Measurements from ENCODE around the gene B9D1.

B9D1 gene

GRCh38 chr17:19380481-19381301 lies 18.2 kb upstream of the B9D1 start:
- in situ Hi-C loops (cut with HindIII; ENCODE audit: low sequenced_read_pairs): no loop called here
- no peak for DNase-seq (ENCODE audit: low read depth, low spot score)
- no peak for TF ChIP-seq CTCF (IDR thresholded peaks at IDR 0.05; ENCODE audit: low read depth, low read length)
- H3K4me3 ChIP-seq (ENCODE audit: low read depth, low read length): no peak overlapping the region

GRCh38 chr17:19379361-19380065 lies 17.0 kb upstream of the B9D1 start:
- no peak for TF ChIP-seq CTCF (IDR thresholded peaks at IDR 0.05; ENCODE audit: low read depth, low read length)
- in situ Hi-C loops (cut with HindIII; ENCODE audit: low sequenced_read_pairs): no loop called here
- H3K4me3 ChIP-seq (ENCODE audit: low read depth, low read length): peak overlapping the region; percentile 87
- DNase-seq (ENCODE audit: low read depth, low spot score): no peak

GRCh38 chr17:19378416-19379360 lies 16.2 kb upstream of the B9D1 start, which contains the start of gene MAPK7:
TSS of gene MAPK7 (plus strand) at chr17:19378498. CDS start at chr17:19378901, 403 bp downstream.
- no peak for DNase-seq (ENCODE audit: low read depth, low spot score)
- peak within 1 kb of the TSS; percentile 87 for H3K4me3 ChIP-seq (ENCODE audit: low read depth, low read length)
- no peak for TF ChIP-seq CTCF (IDR thresholded peaks at IDR 0.05; ENCODE audit: low read depth, low read length)
- in situ Hi-C loops (cut with HindIII; ENCODE audit: low sequenced_read_pairs): no loop called here

GRCh38 chr17:19377602-19378415 lies 15.3 kb upstream of the B9D1 start:
- in situ Hi-C loops (cut with HindIII; ENCODE audit: low sequenced_read_pairs): no loop called here
- peak; percentile 99 for DNase-seq (ENCODE audit: low read depth, low spot score)
- H3K4me3 ChIP-seq (ENCODE audit: low read depth, low read length): peak overlapping the region; percentile 87
- TF ChIP-seq CTCF (IDR thresholded peaks at IDR 0.05; ENCODE audit: low read depth, low read length): peak; percentile 12

GRCh38 chr17:19376811-19377210 lies 14.3 kb upstream of the B9D1 start:
- no peak for DNase-seq (ENCODE audit: low read depth, low spot score)
- peak overlapping the region; percentile 73 for H3K4me3 ChIP-seq (ENCODE audit: low read depth, low read length)
- in situ Hi-C loops (cut with HindIII; ENCODE audit: low sequenced_read_pairs): no loop called here

More at GRCh38 chr17:19376811-19377210, 14.3 kb upstream of the B9D1 start:
- TF ChIP-seq CTCF (IDR thresholded peaks at IDR 0.05; ENCODE audit: low read depth, low read length): no peak

Measured in astrocyte of the spinal cord (primary cell).